GM21723 (cell line): ENCODE data around the gene ZFTA.

Source experiments
- ATAC-seq: cut with Tn5 transposase; IDR thresholded peaks from one replicate; pipeline ENCODE4 v1.9.1; 2021; ENCODE audit warnings: mild to moderate bottlenecking, moderate library complexity; ENCODE audit not compliant: unreplicated experiment

Gene ZFTA

DNA sequence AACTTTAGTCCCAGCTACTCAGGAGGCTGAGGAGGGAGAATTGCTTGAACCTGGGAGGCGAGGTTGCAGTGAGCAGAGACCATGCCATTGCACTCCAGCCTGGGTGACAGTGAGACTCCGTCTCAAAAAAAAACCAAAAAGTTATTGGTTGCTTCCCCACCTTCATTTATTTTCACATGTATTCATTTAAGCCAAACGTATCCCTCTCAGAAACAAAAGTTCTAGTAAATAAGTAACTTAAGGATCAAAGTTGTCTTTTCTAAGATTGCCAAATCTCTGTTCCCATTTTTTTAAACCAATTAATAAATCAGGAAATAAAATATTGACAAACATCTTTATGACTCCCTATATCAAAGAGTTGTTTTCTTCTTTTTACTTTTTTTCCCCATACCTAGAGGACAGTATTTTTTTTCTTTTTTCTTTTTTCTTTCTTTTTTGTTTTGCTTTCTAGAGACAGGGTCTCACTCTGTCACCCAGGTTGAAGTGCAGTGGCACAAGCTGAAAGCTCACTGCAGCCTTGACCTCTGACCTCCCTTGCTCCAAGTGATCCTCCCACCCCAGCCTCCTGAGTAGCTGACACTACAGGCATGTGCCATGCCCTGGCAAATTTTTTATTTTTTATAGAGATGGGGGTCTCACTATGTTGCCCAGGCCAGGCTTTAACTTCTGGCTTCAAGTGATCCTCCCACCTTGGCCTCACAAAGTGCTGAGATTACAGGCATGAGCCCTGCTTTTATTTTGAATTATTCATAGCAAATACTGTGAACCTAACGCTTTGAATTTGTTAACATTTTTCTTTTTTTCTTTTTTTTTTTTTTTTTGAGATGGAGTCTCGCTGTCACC lies 11.4 kb downstream of the ZFTA start:
- no peak for ATAC-seq

DNA sequence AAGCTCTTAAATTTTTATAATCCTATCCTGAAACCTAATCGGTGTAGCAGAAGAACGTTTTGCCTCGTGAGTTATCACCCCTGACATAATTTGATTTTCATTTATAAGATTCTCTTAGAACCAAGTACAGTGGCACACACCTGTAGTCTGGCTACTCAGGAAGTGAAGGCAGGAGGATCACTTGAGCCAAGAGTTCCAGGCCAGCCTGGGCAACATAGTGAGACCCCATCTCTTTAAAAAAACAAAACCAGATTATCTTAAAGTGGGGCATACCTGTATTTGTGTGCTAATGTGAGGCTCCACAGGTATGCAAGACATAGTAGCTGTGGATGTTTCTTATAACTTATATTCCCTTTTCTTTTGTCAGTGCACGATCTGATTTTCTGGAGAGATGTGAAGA lies 19.0 kb downstream of the ZFTA start:
- ATAC-seq = no peak

DNA sequence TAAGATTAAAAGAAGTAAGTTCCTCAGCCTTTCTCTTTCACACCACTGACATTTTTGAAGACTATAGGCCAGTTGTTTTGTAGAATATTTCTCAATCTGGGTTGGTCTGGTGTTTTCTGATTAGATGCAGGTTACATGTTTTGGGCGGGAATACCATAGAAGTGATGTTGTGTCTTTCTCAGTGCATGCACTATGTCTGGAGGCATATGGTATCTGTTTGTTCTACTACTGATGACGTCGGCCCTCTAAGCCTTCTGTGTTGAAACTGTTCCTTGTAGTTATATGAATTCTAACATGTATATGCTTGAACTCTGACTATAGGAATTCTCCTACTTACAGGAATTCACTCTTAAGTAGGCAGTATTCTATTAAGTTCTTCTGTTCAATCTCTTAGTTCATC lies 21.6 kb downstream of the ZFTA start:
- ATAC-seq = no peak

DNA sequence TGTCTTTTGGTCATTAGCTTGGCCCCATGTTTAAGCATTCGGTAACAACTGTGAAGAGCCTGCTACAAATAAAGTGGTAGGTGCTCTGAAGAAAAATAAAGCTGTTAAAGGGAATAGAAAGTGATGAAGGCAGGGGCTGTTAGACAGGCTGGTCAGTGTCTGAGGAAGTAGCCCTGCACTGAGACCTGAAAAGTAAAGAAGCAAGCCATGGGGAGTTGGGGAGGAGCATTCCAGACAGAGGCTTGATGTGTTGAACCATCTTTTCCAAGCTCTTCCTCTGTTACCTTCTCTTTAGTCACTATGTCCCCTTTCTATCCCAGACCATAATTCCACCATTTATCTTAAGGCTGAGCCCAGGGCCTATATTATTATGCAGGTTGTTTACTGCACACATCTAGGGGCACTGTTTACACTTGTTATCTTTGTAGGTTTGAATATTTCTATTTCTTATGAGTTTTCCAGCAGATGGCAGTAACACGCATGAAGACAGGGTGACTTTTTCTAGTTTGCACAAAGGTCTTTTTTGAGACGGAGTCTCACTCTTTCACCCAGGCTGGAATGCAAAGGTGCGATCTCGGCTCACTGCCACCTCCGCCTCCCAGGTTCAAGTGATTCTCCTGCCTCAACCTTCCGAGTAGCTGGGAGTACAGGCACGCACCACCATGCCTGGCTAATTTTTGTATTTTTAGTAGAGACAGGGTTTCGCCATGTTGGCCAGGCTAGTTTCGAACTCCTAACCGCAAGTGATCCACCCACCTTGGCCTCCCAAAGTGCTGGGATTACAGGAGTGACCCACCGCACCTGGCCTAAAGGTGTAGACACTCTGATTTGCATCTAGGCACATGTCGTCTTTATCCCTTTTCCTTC lies 23.0 kb downstream of the ZFTA start:
- ATAC-seq = no peak

DNA sequence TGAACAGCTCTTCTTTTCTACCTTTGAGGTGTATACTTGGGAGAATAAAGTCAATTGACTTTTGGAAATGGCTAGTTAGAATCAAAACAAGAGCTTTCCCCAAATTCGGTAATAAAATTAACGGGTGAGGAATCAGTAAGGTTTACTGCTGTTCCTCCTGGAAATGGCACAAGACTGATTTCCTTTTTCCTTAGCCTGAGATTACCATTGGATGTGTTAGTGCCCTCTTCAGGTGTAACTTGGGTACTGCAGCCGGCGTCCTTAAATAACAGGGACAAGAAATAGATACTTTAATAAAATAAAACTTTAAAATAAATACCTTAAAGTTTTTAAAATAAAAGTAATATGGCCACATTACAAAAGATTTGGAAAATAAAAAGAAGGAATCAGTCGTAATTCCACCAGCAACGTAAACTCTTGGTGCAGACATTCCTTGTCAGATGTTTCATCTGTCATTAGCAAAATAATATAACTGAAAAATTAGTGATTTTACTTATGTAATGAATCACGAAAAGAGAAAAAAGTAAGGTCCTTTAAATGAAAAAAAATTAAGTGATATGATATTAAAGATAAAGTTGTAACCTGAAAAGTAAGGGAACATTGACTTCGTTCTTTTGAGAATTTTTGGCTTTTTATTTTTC lies 29.7 kb downstream of the ZFTA start:
- ATAC-seq = no peak

GRCh38 chr11:63737718-63738117 lies 30.9 kb downstream of the ZFTA start:
- ATAC-seq = no peak

- ATAC-seq = no peak
These were observed 31.7 kb downstream of the ZFTA start for GRCh38 chr11:63736864-63737263.

DNA sequence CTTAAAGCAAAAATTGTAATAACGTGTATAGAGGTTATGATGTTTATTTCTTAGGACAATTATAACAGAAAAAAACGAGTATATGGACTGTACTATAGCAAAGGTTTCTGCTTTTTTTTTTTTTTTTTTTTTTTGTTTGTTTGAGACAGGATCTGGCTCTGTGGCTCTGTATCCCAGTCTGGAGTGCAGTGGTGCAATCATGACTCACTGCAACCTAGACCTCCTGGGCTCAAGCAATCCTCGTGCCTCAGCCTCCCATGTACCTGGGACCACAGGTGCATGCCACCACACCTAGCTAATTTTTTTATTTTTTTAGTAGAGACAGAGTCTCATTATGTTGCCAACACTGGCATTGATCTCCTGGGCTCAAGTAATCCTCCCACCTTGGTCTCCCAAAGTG lies 39.2 kb downstream of the ZFTA start:
- ATAC-seq = no peak

DNA sequence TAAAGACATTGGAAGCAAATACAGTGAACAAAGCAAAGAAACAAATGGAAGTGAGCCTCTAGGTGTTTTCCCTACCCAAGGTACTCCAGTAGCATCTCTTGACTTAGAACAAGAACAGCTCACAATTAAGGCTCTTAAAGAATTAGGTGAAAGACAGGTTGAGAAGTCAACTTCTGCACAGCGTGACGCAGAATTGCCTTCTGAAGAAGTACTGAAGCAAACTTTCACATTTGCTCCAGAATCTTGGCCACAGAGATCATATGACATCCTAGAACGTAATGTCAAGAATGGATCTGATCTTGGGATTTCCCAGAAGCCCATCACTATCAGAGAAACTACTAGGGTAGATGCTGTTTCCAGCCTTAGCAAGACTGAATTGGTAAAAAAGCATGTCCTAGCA lies 48.0 kb downstream of the ZFTA start:
- ATAC-seq = no peak

- no peak for ATAC-seq
These were observed 48.6 kb downstream of the ZFTA start for GRCh38 chr11:63719987-63720386.

DNA sequence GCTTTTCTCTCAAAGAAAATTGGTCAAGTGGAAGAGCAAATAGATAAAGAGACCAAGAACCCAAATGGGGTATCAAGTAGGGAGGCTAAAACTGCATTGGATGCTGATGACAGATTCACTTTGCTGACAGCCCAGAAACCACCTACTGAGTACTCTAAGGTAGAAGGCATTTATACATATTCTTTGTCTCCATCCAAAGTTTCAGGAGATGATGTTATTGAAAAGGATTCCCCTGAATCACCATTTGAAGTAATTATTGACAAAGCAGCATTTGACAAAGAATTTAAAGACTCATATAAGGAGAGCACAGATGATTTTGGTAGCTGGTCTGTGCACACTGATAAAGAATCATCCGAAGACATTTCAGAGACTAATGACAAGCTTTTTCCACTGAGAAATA lies 49.6 kb downstream of the ZFTA start:
- ATAC-seq = no peak
